22Rv1 (cell line): ENCODE measurements around the gene BEND6.

Source experiments
- H3K27ac ChIP-seq: fragments of 450-650 bp; 2 replicates; pipeline ENCODE4 v1.5.1; 2017
- ZFX ChIP-seq: fragments of 450-650 bp; IDR thresholded peaks from 2 replicates; pipeline ENCODE4 v1.6.1; 2017; ENCODE audit warnings: antibody characterized with exemption, borderline replicate concordance
- TF ChIP-seq, protein P1 (sequence below): fragments of 450-650 bp; IDR thresholded peaks from 2 replicates; pipeline ENCODE4 v1.5.1; 2017; ENCODE audit warnings: mild to moderate bottlenecking

Gene BEND6

DNA sequence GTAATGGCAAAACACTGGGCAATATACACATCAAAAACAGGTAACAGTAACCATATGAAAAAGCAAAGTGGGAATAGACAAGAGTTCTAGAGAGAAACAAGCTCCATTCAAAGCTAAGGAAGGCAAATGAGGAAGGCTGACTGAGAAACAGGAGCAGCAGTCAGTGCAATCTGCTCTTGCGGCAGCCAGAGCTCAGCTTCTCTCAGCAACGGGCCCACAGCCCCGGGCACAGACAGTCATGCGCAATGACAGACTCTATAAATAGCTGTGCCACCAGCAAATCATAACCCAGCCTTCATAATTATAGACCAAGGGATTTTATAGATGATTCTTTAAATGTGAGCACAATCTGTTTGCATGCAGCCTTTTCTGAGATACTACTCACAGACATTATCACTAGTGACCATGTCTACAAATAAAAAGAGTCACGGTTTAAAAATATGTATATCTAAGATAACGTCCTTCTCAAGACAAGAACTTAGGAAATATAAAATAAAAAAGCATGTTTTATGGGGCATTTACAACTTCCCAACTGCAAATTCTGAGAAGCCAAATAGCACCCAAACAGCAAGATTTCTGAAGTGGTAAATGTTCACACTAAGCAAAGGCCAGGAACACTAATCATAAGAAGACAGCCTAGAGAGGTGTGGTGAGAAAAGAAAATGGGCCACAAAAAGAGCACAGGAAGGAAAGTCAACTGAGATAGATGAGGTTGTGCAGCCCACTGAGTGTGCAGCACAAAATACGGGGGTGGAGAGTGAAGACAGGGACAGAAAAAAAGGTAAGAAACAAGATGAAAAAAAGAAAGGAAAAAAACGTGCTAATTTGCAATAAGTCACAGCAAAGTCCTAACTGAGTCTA lies 39.9 kb upstream of the BEND6 start:
- no peak overlapping the region for H3K27ac ChIP-seq
- TF ChIP-seq, protein P1, sequence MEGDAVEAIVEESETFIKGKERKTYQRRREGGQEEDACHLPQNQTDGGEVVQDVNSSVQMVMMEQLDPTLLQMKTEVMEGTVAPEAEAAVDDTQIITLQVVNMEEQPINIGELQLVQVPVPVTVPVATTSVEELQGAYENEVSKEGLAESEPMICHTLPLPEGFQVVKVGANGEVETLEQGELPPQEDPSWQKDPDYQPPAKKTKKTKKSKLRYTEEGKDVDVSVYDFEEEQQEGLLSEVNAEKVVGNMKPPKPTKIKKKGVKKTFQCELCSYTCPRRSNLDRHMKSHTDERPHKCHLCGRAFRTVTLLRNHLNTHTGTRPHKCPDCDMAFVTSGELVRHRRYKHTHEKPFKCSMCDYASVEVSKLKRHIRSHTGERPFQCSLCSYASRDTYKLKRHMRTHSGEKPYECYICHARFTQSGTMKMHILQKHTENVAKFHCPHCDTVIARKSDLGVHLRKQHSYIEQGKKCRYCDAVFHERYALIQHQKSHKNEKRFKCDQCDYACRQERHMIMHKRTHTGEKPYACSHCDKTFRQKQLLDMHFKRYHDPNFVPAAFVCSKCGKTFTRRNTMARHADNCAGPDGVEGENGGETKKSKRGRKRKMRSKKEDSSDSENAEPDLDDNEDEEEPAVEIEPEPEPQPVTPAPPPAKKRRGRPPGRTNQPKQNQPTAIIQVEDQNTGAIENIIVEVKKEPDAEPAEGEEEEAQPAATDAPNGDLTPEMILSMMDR, result no peak
- no peak for TF ChIP-seq ZFX

DNA sequence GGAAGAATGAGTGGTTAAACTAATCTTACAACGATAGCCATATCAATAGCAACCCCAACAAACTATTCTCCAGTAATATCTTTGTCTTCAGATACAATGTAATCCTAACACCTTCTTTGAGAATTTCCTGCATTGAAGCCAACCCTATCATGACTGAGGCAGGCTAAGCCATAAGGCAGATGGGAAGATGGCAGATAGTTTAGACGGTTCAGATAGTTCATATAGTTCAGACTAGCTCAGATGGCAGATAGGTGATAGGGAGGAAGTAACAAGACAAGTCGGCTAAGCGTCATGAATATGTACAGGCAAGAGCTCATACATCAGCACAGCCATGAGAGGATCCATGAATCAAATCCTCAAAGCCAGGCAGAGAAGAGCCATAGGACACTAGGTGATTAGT lies 39.1 kb upstream of the BEND6 start:
- no peak for TF ChIP-seq ZFX
- TF ChIP-seq, protein P1, result no peak
- no peak overlapping the region for H3K27ac ChIP-seq

DNA sequence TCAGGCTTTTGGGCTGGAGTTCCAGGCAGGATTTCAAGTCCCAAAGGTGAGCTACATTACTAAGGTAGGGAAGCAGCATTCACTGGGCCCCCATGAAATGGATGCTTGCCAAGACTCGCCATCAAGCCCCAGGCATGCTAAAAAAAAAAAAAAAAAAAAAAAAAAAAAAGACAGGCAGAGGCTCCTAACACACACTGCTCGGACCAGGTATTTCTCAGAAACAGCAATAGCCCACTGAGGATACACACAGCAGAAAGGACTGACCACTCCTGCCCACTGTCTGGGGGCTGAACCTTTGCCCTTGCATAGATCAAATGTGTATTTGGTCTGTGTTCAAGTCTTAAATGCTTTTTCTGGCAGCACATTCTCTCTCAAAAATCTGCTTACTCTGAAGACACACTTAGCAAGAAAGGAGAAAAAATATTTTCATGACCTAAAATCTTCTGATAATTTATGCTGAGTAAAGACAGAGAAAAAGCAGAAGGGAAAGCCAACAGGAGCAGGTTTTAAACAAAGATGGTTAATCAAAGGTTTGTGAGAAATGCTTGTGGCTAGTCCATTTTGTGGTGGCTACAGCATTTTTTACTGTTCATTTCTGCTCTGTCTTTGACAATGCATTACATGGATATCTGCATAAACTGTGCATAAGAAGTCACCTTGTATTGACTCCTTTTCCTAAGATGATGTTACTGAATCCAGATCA lies 37.9 kb upstream of the BEND6 start:
- TF ChIP-seq ZFX, result no peak
- TF ChIP-seq, protein P1, result no peak
- H3K27ac ChIP-seq, result no peak overlapping the region

DNA sequence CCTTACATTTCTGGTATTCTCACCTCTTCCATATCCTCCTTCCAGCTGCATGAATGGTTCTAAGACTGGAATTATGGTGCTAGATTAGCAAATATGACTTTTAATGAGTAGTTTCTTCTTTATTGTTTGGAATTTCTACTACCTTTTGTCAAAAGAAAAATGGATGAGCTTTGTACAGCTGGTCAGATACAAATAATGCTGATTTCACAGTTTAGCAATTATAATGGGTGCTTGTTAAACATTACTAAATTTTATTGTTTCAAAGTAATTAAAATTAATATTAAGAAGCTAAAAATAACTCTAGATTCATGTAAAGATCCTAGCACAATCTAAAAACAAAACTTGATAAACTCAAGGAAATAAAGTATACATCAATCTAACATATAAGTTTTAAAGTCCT lies 32.3 kb upstream of the BEND6 start:
- no peak for TF ChIP-seq ZFX
- TF ChIP-seq, protein P1, result no peak
- no peak overlapping the region for H3K27ac ChIP-seq

DNA sequence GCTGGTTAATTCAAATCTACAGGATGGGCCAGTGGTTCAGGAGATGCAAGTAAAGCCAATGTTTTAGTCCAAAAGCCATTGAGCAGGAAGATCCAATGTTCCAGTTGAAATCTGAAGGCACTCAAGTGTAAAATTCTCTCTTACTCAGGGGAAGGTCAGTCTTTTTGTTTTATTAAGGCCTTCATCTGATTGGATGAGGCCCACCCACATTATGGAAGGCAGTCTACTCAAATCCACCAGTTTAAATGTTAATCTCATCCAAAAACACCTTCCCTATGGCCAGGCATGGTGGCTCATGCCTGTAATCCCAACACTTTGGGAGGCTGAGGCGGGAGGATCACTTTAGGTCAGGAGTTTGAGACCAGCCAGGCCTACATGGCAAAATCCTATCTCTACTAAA lies 31.3 kb upstream of the BEND6 start:
- TF ChIP-seq ZFX, result no peak
- TF ChIP-seq, protein P1, result no peak
- H3K27ac ChIP-seq, result no peak overlapping the region

DNA sequence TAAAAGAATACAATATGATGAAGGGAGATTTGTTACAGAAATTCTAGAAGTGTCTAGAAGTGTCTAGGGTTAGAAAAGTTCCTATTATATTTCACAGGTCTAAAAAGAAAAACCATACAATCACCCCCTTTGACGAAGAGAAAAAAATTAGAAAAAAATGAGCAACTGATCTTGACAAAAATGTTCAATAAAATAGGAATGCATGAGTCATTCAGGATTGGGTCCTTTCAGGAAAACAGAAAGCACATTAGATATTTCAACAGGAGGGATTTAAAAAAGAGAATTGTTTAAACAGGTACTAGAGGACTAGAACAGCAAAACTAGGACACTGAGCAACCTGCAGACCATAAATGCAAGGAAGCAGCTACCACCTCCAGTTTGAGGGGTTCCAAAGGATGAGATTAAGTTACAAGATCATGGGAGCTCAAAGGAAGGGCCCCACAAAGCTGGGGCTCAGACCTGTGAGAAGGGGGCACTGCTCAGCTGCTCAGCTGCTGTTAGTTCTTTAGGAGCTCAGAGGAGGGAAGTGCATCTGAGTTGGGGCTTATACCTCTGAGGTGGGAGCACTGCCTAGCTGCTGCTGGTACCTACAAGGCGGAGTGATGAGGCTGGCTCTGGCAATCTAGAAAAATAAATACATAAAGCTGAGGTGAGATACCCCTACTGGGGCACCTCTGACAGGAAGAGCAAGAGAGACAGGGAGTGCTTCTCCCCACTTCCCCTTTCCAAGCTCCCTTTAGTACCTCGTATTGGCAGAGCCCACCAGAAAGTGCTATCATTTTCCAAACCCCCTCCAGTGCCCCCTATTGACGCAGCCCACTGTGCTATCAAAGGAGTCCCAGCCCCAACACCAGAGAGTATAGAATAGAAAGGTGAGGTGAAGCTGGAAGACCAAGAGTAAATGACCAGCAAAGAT lies 27.1 kb upstream of the BEND6 start:
- H3K27ac ChIP-seq, result no peak overlapping the region
- no peak for TF ChIP-seq ZFX
- TF ChIP-seq, protein P1, result no peak
